ENCODE measurements around the gene UGT1A7. TPM values are rescaled to one million over a fixed set of nuclear protein-coding genes. Genes with fewer than 3 reads are reported as not detected.
A peak's percentile ranks its signal among the peaks of the same experiment; 100 is the strongest.

Gene UGT1A7
- total RNA-seq, 2 donors from 2014 or later = not detected

DNA sequence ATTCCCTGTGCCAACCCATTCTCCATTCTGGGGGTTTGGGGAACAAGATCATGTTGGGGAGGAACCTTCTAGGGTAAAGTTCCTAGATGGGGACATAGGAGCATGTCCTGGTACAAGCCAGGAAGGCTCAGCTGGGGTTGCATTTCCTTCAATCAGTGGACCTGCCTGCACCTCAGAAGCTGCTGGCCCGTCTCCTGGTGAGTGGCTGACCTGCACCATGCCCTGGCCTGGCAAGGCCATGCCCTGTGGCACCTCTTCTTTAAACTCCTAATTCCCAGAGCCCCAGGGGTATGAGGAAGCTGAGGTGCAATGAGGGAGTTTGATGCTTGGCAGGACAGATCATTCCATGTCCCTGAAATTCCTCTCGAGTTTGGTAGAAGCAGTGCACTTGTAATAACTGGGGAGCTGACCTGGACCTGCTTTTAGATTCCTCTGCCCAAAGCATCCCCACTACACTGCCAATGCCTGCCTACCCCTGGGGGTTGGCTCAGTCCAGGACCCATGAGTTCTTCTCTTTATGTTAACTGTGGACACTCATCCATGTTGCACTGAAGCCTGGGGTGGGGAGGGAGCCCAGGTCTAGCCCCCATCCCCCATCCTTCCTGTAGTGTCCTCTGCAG lies 121.7 kb downstream of the UGT1A7 start:
- Mint-ChIP-seq H3K4me3 (peak overlapping the region; percentile 3), H3K4me1 (peaks cover 2% of the 10 kb centered on the region), H3K27ac (no peak overlapping the region), H3K27me3 (peaks cover 52% of the 10 kb centered on the region), H3K36me3 (ENCODE audit: low read depth) (no peaks in the 10 kb centered on the region)
- DNase-seq (no peak), ATAC-seq (no peak)
- H3K9me3 ChIP-seq (ENCODE audit: control insufficient read depth, low read length, poor library complexity, severe bottlenecking) = no peaks in the 10 kb centered on the region

DNA sequence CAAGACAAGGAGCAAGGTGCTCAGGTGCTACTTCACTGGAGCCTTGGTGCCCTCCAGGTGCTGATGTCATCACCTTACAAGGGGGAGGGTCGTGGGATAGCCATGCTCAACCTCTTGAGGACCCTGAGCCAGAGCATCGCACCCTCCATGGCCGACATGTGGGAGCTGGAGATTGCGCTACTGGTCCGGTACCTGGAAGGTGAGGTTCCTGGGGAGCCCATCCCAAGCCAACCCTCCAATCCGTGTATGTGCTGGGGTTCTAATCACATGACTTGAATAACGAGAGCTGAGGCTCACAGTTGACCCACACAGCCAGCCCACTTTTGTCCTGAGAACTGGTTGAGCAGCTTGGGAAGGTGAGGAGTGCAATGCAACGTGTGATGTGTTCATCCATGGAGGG lies 122.3 kb downstream of the UGT1A7 start:
- Mint-ChIP-seq H3K27ac (no peak overlapping the region), H3K4me1 (peaks cover 2% of the 10 kb centered on the region), H3K4me3 (peak overlapping the region; percentile 3)

DNA sequence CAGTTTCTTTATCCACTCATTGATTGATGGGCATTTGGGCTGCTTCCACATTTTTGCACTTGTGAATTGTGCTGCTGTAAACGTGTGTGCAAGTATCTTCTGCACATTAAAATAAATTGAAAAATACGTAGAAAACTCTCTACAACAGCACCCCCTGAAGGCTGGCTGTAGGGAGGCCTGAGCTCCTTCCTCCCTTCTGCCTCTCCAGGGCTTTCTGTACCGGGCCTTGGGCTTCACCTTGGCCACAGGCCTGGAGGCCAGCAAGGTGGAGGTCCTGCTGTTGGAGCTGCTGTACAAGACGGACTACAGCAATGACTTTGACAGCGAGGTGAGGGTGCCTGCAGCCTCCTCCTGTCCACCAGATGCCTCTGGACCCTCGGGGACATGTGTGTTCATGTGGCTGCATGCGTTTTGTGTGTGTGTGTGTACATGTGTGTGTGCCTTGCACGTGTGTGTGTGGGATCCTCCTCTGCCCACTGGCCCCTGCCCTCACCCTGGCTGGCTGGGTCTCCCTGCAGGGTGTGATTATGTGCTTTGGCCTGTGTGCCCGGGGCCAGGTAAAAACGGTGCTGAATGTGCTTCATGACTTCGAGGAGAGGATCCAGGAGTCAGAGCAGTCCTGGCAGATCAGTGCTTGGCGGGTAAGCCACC lies 125.6 kb downstream of the UGT1A7 start:
- H3K9me3 ChIP-seq (ENCODE audit: control insufficient read depth, low read length, poor library complexity, severe bottlenecking) = no peaks in the 10 kb centered on the region
- no peak overlapping the region for H3K27ac Mint-ChIP-seq
- H3K4me1 Mint-ChIP-seq = peaks cover 2% of the 10 kb centered on the region
- H3K36me3 Mint-ChIP-seq (ENCODE audit: low read depth) = no peaks in the 10 kb centered on the region
- no peak overlapping the region for H3K4me3 Mint-ChIP-seq
- peaks cover 76% of the 10 kb centered on the region for H3K27me3 Mint-ChIP-seq
- no peak for DNase-seq
- no peak for ATAC-seq

More for the DNA sequence above, 122.3 kb downstream of the UGT1A7 start:
- no peak for ATAC-seq
- Mint-ChIP-seq H3K36me3 (ENCODE audit: low read depth) (no peaks in the 10 kb centered on the region), H3K27me3 (peaks cover 51% of the 10 kb centered on the region)
- no peak for DNase-seq
- H3K9me3 ChIP-seq (ENCODE audit: control insufficient read depth, low read length, poor library complexity, severe bottlenecking) = no peaks in the 10 kb centered on the region

DNA sequence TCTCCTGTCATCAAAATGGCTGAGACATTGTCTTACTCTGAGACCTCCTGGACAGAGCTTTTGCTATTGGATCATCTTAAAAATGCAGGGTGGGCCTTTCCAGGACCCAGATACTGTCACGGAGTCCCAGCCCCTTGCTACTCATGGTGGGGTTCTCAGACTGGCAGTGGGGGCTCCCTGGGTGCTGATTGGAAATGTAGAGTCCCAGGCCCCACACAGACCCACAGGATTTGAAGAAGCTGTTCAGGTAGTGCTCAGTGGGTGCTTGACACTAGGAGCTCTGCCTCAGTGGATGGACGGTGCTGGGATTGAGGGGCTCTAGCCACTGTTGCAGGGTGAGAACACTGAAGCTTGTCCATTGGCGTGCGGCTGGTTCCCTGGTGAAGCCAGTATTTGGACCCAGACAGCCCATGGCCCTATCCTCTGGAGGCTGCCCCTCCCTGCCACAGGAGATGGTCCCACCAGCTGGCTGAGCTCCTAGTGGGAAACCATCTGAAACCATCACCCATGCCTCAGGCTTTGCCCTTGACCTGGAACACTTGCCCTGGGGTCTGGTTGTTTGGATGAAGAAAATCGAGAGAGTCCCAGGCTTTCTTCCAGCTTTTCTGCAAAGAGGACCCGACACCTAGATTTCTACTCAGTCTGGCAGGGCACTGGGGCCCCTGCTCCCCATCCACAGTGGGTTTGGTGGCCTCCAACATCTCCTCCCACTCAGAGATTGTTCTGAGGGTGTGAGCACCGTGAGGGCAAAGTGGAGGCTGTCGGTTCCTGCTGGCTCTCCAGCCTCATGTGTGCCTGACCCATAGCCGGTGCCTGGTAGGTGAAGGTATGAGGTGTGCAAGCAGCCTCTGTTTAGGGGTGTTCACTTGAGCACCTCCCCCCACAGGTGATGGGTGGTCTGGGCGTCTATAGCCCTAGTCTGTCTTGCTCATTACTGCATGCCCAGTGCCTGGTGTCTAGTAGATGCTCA lies 126.5 kb downstream of the UGT1A7 start:
- no peak for DNase-seq
- Mint-ChIP-seq H3K27ac (no peak overlapping the region), H3K27me3 (peaks cover 67% of the 10 kb centered on the region), H3K4me1 (peaks cover 5% of the 10 kb centered on the region), H3K36me3 (ENCODE audit: low read depth) (no peaks in the 10 kb centered on the region), H3K4me3 (no peak overlapping the region)
- H3K9me3 ChIP-seq (ENCODE audit: control insufficient read depth, low read length, poor library complexity, severe bottlenecking) = no peaks in the 10 kb centered on the region
- ATAC-seq = no peak

DNA sequence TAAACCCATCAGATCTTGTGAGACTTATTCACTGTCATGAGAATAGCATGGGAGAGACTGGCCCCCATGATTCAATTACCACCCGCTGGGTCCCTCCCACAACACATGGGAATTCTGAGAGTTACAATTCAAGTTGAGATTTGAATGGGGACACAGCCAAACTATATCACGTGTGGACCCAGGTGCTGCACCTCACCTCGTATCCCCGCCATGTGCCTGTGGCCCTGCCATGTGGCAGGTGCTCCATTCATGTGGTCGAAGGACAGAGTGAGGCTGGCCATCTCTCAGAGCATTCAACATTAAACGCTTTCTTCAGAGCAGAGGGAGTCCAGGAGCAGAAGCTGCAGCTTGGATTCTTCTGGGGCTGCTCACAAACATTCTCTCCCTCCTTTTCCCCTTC lies 128.7 kb downstream of the UGT1A7 start:
- Mint-ChIP-seq H3K36me3 (ENCODE audit: low read depth) (no peaks in the 10 kb centered on the region), H3K27ac (no peak overlapping the region), H3K4me3 (no peak overlapping the region), H3K27me3 (peaks cover 56% of the 10 kb centered on the region), H3K4me1 (peaks cover 2% of the 10 kb centered on the region)
- DNase-seq (no peak), ATAC-seq (no peak)
- no peaks in the 10 kb centered on the region for H3K9me3 ChIP-seq (ENCODE audit: control insufficient read depth, low read length, poor library complexity, severe bottlenecking)

DNA sequence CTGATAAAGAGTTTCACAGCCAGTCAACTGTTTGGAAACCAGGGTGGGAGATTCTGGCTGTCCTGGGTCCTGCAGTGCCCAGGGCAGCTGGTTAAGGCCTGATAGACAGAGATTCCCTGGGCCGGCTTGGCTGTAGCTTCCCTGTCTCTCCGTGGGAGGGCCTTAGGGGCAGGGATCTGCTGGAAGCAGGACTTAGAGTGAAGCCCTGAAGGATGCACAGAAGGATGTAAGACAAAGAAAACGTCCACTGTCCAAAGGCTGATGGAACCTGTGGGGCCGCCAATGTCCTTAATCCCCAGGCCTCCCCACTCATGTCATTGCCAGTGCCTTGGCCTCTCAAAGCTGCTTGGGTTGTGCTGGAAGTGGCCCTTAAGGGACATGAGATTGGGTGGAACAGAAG lies 129.4 kb downstream of the UGT1A7 start:
- DNase-seq (no peak), ATAC-seq (no peak)
- Mint-ChIP-seq H3K4me3 (no peak overlapping the region), H3K36me3 (ENCODE audit: low read depth) (no peaks in the 10 kb centered on the region), H3K27ac (no peak overlapping the region), H3K4me1 (peaks cover 2% of the 10 kb centered on the region), H3K27me3 (peaks cover 53% of the 10 kb centered on the region)
- no peaks in the 10 kb centered on the region for H3K9me3 ChIP-seq (ENCODE audit: control insufficient read depth, low read length, poor library complexity, severe bottlenecking)

DNA sequence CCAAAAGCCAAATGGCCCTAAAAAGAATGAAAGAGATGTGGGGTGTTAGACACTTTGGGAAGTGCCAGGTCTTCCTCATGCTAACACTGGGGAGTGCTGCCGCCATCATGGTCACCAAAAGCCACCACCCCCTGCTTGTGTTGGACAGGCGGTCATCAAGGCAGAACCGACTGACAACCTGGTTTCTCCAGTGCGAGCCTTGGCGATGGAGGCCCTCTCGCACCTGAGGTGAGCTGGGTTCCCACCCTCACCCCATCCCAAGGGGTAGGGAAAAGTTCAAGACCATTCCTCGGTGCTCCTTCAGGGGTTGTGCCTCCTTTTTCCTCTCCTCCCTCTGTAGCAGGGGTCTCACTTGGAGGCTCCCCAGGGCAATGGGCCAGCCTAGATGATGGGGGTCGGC lies 130.0 kb downstream of the UGT1A7 start:
- no peak for DNase-seq
- H3K27me3 Mint-ChIP-seq = peaks cover 53% of the 10 kb centered on the region
- H3K4me3 Mint-ChIP-seq = no peak overlapping the region
- no peaks in the 10 kb centered on the region for H3K36me3 Mint-ChIP-seq (ENCODE audit: low read depth)
- H3K4me1 Mint-ChIP-seq = peaks cover 2% of the 10 kb centered on the region
- H3K27ac Mint-ChIP-seq = no peak overlapping the region
- H3K9me3 ChIP-seq (ENCODE audit: control insufficient read depth, low read length, poor library complexity, severe bottlenecking) = no peaks in the 10 kb centered on the region
- ATAC-seq = no peak

DNA sequence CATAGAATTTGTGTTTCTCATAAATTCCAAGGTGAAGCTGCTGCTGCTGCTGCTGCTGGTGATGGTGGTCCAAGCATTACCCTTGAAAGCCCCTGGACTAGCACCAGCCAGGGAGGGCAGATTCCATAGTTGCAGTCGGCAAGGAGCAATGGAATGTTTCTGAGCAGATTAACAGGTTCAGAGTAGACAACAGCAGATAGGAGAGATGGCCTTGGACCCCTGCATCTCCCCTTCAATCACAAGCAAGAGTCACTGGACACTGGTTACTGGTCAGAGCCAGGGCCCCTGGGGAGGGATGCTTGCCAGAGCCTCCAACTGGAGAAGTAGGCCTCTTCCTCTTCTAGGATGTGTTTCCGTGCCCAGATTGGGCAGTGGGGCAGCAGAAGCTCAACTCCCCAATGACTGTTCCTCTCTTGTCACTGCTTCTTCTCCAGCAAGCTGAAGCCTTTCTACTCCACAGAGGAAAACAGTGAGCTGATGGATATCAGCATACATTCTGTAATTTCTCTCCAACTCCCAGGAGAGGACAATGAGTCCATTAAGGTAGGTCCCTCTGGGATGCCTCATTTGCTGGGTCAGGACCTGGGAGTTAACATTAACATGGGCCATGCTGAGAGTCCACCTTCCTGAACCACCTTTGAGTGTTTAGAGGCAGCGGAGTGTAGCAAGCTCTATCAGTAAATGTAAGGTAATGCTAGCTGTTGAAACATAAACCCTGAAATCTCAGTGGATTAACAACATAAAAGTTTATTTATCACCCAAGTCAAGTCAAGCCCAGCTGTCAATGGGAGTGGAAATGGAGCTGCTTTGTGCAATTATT lies 131.7 kb downstream of the UGT1A7 start:
- no peak overlapping the region for H3K4me3 Mint-ChIP-seq
- H3K27ac Mint-ChIP-seq = no peak overlapping the region
- H3K36me3 Mint-ChIP-seq (ENCODE audit: low read depth) = no peaks in the 10 kb centered on the region
- peaks cover 8% of the 10 kb centered on the region for H3K4me1 Mint-ChIP-seq
- no peaks in the 10 kb centered on the region for H3K9me3 ChIP-seq (ENCODE audit: control insufficient read depth, low read length, poor library complexity, severe bottlenecking)
- DNase-seq = no peak
- H3K27me3 Mint-ChIP-seq = peaks cover 56% of the 10 kb centered on the region
- no peak for ATAC-seq

DNA sequence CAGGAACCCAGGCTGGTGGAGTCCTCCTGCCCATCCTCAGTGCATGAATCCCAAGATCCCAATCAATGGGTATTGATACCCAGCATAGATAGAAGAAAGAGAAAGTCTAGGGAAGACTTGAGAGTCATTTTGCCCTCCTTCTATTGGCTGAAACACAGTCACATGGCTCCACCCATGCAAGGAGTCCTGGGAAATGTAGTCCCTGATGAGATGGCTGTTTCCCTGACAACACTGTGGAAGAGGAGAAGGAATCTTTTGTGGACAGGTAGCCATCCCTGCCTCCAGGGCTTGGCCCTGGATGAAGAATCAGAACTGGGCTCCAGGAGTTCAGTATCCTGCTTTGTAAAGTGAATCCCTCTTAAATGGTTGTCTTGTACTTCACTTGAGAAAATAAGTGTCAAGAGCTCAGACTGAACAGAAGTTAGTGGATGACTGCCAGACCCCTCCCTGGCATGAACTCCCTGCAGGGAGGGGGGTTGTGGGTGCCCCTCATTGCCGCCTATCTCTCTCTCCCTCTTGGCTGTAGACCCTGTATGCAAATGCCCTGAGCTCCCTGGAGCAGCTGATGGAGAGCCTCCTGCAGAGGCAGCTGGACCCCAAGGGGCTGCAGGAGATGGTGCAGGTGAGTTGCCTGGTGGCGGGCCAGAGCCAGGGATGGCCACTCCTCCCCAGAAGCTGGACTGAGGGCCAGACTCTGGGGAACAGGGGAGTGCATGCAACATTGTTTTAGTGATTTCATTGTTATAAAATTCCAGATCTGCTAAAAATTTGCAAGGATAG lies 132.5 kb downstream of the UGT1A7 start:
- DNase-seq = no peak
- Mint-ChIP-seq H3K4me3 (no peak overlapping the region), H3K4me1 (peaks cover 8% of the 10 kb centered on the region), H3K27ac (no peak overlapping the region), H3K27me3 (peaks cover 49% of the 10 kb centered on the region), H3K36me3 (ENCODE audit: low read depth) (no peaks in the 10 kb centered on the region)
- no peaks in the 10 kb centered on the region for H3K9me3 ChIP-seq (ENCODE audit: control insufficient read depth, low read length, poor library complexity, severe bottlenecking)
- no peak for ATAC-seq

DNA sequence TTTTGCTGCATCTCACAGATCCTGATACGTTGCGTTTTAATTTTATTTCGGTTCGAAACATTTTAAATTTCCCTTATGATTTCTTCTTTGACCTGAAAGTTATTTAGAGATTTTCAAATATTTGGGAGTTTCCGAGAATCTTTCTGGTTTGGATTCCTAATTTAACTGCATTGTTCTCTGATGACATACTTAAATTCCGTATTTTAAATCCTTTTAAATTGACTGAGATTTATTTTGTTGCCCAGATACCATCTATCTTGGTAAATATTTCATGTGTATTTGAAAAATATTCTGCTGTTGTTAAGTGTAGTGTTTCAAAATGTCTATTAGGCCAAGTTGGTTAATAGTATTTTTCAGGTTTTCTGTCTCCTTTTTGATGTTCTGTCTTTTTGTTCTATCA lies 134.2 kb downstream of the UGT1A7 start:
- ATAC-seq (no peak), DNase-seq (no peak)
- no peak overlapping the region for H3K27ac Mint-ChIP-seq
- H3K4me1 Mint-ChIP-seq = peaks cover 10% of the 10 kb centered on the region
- no peaks in the 10 kb centered on the region for H3K36me3 Mint-ChIP-seq (ENCODE audit: low read depth)
- no peak overlapping the region for H3K4me3 Mint-ChIP-seq
- H3K9me3 ChIP-seq (ENCODE audit: control insufficient read depth, low read length, poor library complexity, severe bottlenecking) = no peaks in the 10 kb centered on the region
- H3K27me3 Mint-ChIP-seq = peaks cover 47% of the 10 kb centered on the region

DNA sequence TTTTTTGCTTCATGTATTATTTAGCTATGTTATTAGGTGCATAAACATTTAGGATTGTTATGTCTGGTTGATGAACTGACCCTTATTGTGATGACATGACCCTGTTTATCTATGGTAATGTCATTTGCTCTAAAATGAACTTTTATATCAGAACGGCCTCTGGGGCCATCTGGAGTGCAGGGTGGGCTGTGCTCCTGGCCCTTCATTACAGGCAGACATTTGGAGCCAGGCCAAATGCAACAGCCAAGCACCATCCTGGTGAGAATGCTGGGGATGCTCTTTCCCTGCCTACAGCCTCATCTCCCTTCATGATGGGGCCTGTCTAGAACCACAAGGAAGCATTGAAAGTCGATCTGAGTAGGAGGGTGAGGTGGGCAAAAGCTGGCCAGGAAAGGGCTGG lies 134.6 kb downstream of the UGT1A7 start:
- H3K27me3 Mint-ChIP-seq = peaks cover 42% of the 10 kb centered on the region
- no peak overlapping the region for H3K4me3 Mint-ChIP-seq
- DNase-seq (no peak), ATAC-seq (no peak)
- peaks cover 10% of the 10 kb centered on the region for H3K4me1 Mint-ChIP-seq
- no peaks in the 10 kb centered on the region for H3K36me3 Mint-ChIP-seq (ENCODE audit: low read depth)
- no peak overlapping the region for H3K27ac Mint-ChIP-seq
- no peaks in the 10 kb centered on the region for H3K9me3 ChIP-seq (ENCODE audit: control insufficient read depth, low read length, poor library complexity, severe bottlenecking)

DNA sequence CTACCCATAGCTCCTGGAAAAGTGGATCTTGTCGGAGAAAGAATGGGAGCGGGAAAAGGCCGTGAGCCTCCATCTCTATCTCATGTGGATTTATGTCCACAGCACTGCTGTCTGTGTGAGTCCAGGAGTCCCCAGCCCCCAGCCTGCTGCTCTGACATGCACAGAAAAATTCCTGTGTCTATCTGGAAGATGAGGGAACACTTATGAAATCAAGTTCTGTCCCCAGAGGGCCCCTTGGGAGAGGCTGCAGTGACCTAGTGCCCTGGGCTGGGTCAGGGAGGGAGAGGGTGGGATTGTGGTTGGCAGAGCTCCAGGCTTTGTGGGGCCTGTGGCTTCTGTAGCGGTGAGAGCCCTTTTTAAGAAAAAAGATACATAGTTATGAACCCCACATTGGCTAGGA lies 135.1 kb downstream of the UGT1A7 start:
- no peak overlapping the region for H3K4me3 Mint-ChIP-seq
- peaks cover 38% of the 10 kb centered on the region for H3K27me3 Mint-ChIP-seq
- DNase-seq (no peak), ATAC-seq (no peak)
- no peak overlapping the region for H3K27ac Mint-ChIP-seq
- no peaks in the 10 kb centered on the region for H3K9me3 ChIP-seq (ENCODE audit: control insufficient read depth, low read length, poor library complexity, severe bottlenecking)
- H3K4me1 Mint-ChIP-seq = peaks cover 10% of the 10 kb centered on the region
- no peaks in the 10 kb centered on the region for H3K36me3 Mint-ChIP-seq (ENCODE audit: low read depth)
